Esophagus squamous epithelium (tissue), 4 donors: ENCODE data around the gene ERN1.

Source experiments
- POLR2A ChIP-seq, 4 donors: fragments of 450-650 bp; IDR thresholded peaks; one replicate each; pipeline ENCODE4 v1.6.1; 2017; ENCODE audit warnings: antibody characterized with exemption in 4 of 4, mild to moderate bottlenecking in 4 of 4, moderate library complexity in 3 of 4
- TF ChIP-seq, protein P1 (sequence below), 6 experiments: fragments of 450-650 bp in 4 of 6; fragments of 200-600 bp in 2 of 6; sonication (generic) in 2 of 6; IDR thresholded peaks; one replicate each; pipeline ENCODE4 v1.5.1; 2016 to 2019; ENCODE audit warnings: antibody characterized with exemption in 6 of 6, mild to moderate bottlenecking in 4 of 6, moderate library complexity in 4 of 6

DNA sequence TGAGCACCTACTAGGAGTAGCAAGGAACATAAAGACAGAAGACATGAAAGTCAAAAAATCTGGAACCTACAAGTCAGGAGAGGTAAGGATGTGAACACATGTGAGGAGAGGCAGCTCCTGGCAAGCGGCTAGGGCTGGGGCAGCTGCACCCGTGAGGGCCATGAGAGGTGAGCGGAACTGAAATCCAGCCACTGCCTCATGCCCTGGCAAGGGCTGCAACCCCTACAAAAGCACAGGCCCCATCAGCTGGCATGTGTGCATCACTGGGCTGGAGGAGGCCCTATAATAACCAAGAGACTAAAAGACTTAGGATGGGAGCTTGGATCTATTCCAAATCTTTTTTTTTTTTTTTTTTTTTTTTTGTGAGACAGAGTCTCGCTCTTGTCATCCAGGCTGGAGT is 40.3 kb upstream of the ERN1 start:
- TF ChIP-seq, protein P1, sequence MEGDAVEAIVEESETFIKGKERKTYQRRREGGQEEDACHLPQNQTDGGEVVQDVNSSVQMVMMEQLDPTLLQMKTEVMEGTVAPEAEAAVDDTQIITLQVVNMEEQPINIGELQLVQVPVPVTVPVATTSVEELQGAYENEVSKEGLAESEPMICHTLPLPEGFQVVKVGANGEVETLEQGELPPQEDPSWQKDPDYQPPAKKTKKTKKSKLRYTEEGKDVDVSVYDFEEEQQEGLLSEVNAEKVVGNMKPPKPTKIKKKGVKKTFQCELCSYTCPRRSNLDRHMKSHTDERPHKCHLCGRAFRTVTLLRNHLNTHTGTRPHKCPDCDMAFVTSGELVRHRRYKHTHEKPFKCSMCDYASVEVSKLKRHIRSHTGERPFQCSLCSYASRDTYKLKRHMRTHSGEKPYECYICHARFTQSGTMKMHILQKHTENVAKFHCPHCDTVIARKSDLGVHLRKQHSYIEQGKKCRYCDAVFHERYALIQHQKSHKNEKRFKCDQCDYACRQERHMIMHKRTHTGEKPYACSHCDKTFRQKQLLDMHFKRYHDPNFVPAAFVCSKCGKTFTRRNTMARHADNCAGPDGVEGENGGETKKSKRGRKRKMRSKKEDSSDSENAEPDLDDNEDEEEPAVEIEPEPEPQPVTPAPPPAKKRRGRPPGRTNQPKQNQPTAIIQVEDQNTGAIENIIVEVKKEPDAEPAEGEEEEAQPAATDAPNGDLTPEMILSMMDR (IDR thresholded peaks at IDR 0.05): no peak
- TF ChIP-seq POLR2A (IDR thresholded peaks at IDR 0.05): no peak
